ENCODE results near the gene ACO2. TPM values are rescaled to one million over a fixed set of nuclear protein-coding genes. Genes with fewer than 3 reads are reported as not detected.

The ACO2 gene
- total RNA-seq, 4 donors from 2014 or later = 164 to 351 (median 255) TPM

- no peak for TF ChIP-seq EP300 (IDR thresholded peaks at IDR 0.05; ENCODE audit: low read depth)
- TF ChIP-seq CTCF (IDR thresholded peaks at IDR 0.05) = no peak
- no peak for TF ChIP-seq POLR2A (IDR thresholded peaks at IDR 0.05)
- no peak for TF ChIP-seq POLR2AphosphoS5 (IDR thresholded peaks at IDR 0.05)
- Histone ChIP-seq H3K27ac (peak overlapping the region; percentile 27 to 79 (median 64)), H3K9me3 (no peaks in the 10 kb centered on the region), H3K36me3 (no peaks in the 10 kb centered on the region), H3K4me1 (peaks cover 0 to 24% (median 9%) of the 10 kb centered on the region in 4 donors), H3K4me3 (no peak overlapping the region), H3K27me3 (peaks cover 2% of the 10 kb centered on the region)
- in situ Hi-C loops (cut with MboI; ENCODE audit: low pct_ligation_motif_present in 1 of 4, low pct_unique_long_range_greater_than_20kb in 1 of 4, low sequenced_read_pairs in 3 of 4) = no loop called here
- 20 to 81% methylated on average over 1 to 8 of the region's 8 CpGs for WGBS, 2 donors (ENCODE audit: low coverage in 1 of 2)
- DNase-seq = peak; percentile 27
- intact Hi-C loops (cut with DNase I; ENCODE audit: low total_unique reads) = no loop called here
Measured at GRCh38 chr22:41565403-41566054, 96.6 kb downstream of the ACO2 start.

GRCh38 chr22:41567512-41567768 is 98.5 kb downstream of the ACO2 start:
- in situ Hi-C loops (cut with MboI; ENCODE audit: low pct_ligation_motif_present in 1 of 4, low pct_unique_long_range_greater_than_20kb in 1 of 4, low sequenced_read_pairs in 3 of 4) = no loop called here
- H3K27ac ChIP-seq = peak overlapping the region in 1 of 4 donors; percentile 9
- WGBS, 2 donors (ENCODE audit: low coverage in 1 of 2) = 61% methylated on average over 3 of the region's 3 CpGs; no CpG with 5 or more reads in 1 of the 2 donors

GRCh38 chr22:41568811-41569210 is 99.9 kb downstream of the ACO2 start:
- H3K4me1 ChIP-seq = peaks cover 0 to 6% (median 3%) of the 10 kb centered on the region in 4 donors
- H3K27me3 ChIP-seq = no peaks in the 10 kb centered on the region
- TF ChIP-seq POLR2A (IDR thresholded peaks at IDR 0.05) = no peak
- TF ChIP-seq POLR2AphosphoS5 (IDR thresholded peaks at IDR 0.05) = no peak
- TF ChIP-seq EP300 (IDR thresholded peaks at IDR 0.05; ENCODE audit: low read depth) = no peak
- TF ChIP-seq CTCF (IDR thresholded peaks at IDR 0.05) = no peak
- WGBS, 2 donors (ENCODE audit: low coverage in 1 of 2) = 66 to 75% methylated on average over 4 to 7 of the region's 7 CpGs
- DNase-seq = no peak
- H3K9me3 ChIP-seq = no peaks in the 10 kb centered on the region
- intact Hi-C loops (cut with DNase I; ENCODE audit: low total_unique reads) = no loop called here
- in situ Hi-C loops (cut with MboI; ENCODE audit: low pct_ligation_motif_present in 1 of 4, low pct_unique_long_range_greater_than_20kb in 1 of 4, low sequenced_read_pairs in 3 of 4) = no loop called here
- H3K27ac ChIP-seq = no peak overlapping the region
- H3K4me3 ChIP-seq = no peak overlapping the region
- no peaks in the 10 kb centered on the region for H3K36me3 ChIP-seq

More at GRCh38 chr22:41567512-41567768, 98.5 kb downstream of the ACO2 start:
- Histone ChIP-seq H3K4me3 (no peak overlapping the region), H3K36me3 (no peaks in the 10 kb centered on the region), H3K27me3 (no peaks in the 10 kb centered on the region), H3K4me1 (peaks cover 0 to 18% (median 8%) of the 10 kb centered on the region in 4 donors), H3K9me3 (no peaks in the 10 kb centered on the region)
- DNase-seq = no peak
- TF ChIP-seq POLR2A (IDR thresholded peaks at IDR 0.05) = no peak
- TF ChIP-seq EP300 (IDR thresholded peaks at IDR 0.05; ENCODE audit: low read depth) = no peak
- no peak for TF ChIP-seq POLR2AphosphoS5 (IDR thresholded peaks at IDR 0.05)
- TF ChIP-seq CTCF (IDR thresholded peaks at IDR 0.05) = no peak
- intact Hi-C loops (cut with DNase I; ENCODE audit: low total_unique reads) = no loop called here

GRCh38 chr22:41570221-41570620 is 101.3 kb downstream of the ACO2 start:
- intact Hi-C loops (cut with DNase I; ENCODE audit: low total_unique reads) = loop anchor here (5.0 kb wide), 1 partner anchor 1958 kb away; no protein-coding TSS in a partner anchor
- WGBS, 2 donors (ENCODE audit: low coverage in 1 of 2) = 76% methylated on average over 3 of the region's 3 CpGs; no CpG with 5 or more reads in 1 of the 2 donors
- no peaks in the 10 kb centered on the region for H3K27me3 ChIP-seq
- no peak for DNase-seq
- no peaks in the 10 kb centered on the region for H3K9me3 ChIP-seq
- H3K4me1 ChIP-seq = peaks cover 0 to 8% (median 1%) of the 10 kb centered on the region in 4 donors
- no peak overlapping the region for H3K4me3 ChIP-seq
- H3K27ac ChIP-seq = no peak overlapping the region
- in situ Hi-C loops (cut with MboI; ENCODE audit: low pct_ligation_motif_present in 1 of 4, low pct_unique_long_range_greater_than_20kb in 1 of 4, low sequenced_read_pairs in 3 of 4) = no loop called here
- no peaks in the 10 kb centered on the region for H3K36me3 ChIP-seq
- TF ChIP-seq EP300 (IDR thresholded peaks at IDR 0.05; ENCODE audit: low read depth) (no peak), CTCF (IDR thresholded peaks at IDR 0.05) (no peak), POLR2AphosphoS5 (IDR thresholded peaks at IDR 0.05) (no peak), POLR2A (IDR thresholded peaks at IDR 0.05) (no peak)
